Measurements from ENCODE around the gene ENAH. TPM values are rescaled to one million over a fixed set of nuclear protein-coding genes. Genes with fewer than 3 reads are reported as not detected.

Gene ENAH
- total and polyA plus RNA-seq, 2 donors (not counting 1 experiment from before 2014, with no cell fraction given): 85.0 to 210 TPM

DNA sequence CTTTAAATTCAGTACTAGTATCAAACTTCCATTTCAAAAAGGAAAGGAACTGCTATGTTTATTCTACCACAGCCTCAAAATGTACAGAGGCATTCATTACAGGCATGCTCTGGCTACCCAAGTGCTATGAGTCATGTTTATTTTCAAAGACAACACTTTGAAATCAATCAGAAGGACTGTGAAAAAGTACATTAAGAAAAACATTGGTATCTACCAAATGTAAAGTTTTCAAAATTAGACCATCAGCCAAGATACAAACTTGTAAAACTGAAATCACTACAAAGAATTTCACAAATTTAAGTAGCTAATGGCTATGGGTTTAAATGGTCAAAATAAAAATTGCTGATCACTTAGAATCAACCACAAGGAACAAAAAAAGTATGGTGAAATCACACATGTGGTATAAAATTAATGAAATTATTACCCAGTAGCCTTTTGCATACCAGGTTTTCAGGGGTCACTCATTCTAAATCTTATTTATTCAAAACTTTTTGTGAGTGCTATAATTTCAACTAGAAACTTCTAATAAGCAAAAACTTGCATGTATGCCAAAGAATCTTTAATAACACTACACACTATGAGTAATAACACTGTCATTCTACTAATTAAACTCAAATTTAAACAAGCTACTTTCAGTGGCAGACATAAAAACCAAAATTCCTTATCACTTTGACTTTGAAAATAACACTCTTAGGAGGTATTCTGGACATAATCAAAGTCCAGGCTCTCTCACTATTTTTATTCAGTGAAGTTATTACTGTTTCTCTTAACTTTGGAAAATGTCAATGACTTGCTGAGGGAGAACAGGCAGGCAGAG, 49.2 kb downstream of the ENAH start:
- H3K9me3 ChIP-seq (ENCODE audit: control insufficient read depth, insufficient read depth, low read depth, low read length): no peaks in the 10 kb centered on the region
- peaks cover 8% of the 10 kb centered on the region for H3K4me1 ChIP-seq (ENCODE audit: control insufficient read depth, extremely low read depth, insufficient read depth, low read length)
- no peaks in the 10 kb centered on the region for H3K36me3 ChIP-seq (ENCODE audit: control insufficient read depth, insufficient read depth, low read length)
- peaks cover 65% of the 10 kb centered on the region for H3K79me2 ChIP-seq (ENCODE audit: control insufficient read depth, insufficient read depth, low read length)
- no peaks in the 10 kb centered on the region for H4K20me1 ChIP-seq (ENCODE audit: control insufficient read depth, extremely low read depth, insufficient read depth, low read length)
- no peak overlapping the region for H2AFZ ChIP-seq (ENCODE audit: low read length)
- H3K4me2 ChIP-seq (ENCODE audit: extremely low read depth, insufficient read depth, low read length): peak overlapping the region; percentile 17
- H3K27ac ChIP-seq (ENCODE audit: insufficient read depth, low read length): no peak overlapping the region
- H3K9ac ChIP-seq (ENCODE audit: insufficient read depth, low read length): no peak overlapping the region
- no peaks in the 10 kb centered on the region for H3K27me3 ChIP-seq (ENCODE audit: control insufficient read depth, insufficient read depth, low read length)
- DNase-seq (ENCODE audit: low read depth in 2 of 2): peak; percentile 78
- no peak for TF ChIP-seq EZH2 (IDR thresholded peaks at IDR 0.05; ENCODE audit: low read length, missing control alignments)
- TF ChIP-seq, protein P1, sequence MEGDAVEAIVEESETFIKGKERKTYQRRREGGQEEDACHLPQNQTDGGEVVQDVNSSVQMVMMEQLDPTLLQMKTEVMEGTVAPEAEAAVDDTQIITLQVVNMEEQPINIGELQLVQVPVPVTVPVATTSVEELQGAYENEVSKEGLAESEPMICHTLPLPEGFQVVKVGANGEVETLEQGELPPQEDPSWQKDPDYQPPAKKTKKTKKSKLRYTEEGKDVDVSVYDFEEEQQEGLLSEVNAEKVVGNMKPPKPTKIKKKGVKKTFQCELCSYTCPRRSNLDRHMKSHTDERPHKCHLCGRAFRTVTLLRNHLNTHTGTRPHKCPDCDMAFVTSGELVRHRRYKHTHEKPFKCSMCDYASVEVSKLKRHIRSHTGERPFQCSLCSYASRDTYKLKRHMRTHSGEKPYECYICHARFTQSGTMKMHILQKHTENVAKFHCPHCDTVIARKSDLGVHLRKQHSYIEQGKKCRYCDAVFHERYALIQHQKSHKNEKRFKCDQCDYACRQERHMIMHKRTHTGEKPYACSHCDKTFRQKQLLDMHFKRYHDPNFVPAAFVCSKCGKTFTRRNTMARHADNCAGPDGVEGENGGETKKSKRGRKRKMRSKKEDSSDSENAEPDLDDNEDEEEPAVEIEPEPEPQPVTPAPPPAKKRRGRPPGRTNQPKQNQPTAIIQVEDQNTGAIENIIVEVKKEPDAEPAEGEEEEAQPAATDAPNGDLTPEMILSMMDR (conservative IDR thresholded peaks at IDR 0.05 in 1 of 2, IDR thresholded peaks at IDR 0.05 in 1 of 2; ENCODE audit: low read depth in 1 of 2, low read length in 2 of 2): no peak
- peak overlapping the region in 1 of 4 experiments; percentile 16 for H3K4me3 ChIP-seq (replicated peaks in 1 of 4; ENCODE audit: control extremely low read depth in 1 of 4, insufficient read depth in 1 of 4, low read depth in 3 of 4, low read length in 4 of 4)

DNA sequence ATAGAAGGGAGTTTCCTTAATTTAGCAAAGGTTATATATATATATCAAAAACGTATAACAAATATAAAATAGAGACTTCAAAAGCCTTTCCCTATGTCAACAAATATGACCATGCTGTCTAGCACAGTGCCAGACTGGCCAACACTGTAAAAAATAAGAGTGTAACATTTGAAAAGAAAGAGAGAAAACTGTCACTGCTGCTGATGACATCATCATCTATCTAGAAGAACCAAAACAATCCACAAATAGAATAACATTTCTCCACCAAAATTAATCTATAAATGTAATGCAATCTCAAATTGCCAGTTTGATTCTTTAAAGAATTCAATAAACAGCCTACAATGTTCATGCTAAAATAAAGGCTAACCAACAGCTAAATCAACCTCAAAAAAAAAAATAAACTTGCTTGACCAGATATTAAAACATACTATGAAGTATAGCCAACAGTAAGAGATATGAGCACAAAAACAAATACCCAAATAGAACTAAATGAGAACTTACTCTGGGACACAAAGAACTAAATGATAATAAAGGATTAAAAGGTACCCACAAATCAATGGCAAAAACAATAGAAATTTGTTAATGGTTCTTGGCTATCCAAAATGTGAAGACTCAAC, 50.2 kb downstream of the ENAH start:
- Histone ChIP-seq H3K79me2 (ENCODE audit: control insufficient read depth, insufficient read depth, low read length) (peaks cover 59% of the 10 kb centered on the region), H3K27me3 (ENCODE audit: control insufficient read depth, insufficient read depth, low read length) (no peaks in the 10 kb centered on the region), H3K4me2 (ENCODE audit: extremely low read depth, insufficient read depth, low read length) (no peak overlapping the region), H3K9ac (ENCODE audit: insufficient read depth, low read length) (no peak overlapping the region), H2AFZ (ENCODE audit: low read length) (no peak overlapping the region), H3K4me1 (ENCODE audit: control insufficient read depth, extremely low read depth, insufficient read depth, low read length) (peaks cover 8% of the 10 kb centered on the region), H3K36me3 (ENCODE audit: control insufficient read depth, insufficient read depth, low read length) (no peaks in the 10 kb centered on the region), H3K4me3 (replicated peaks in 1 of 4; ENCODE audit: control extremely low read depth in 1 of 4, insufficient read depth in 1 of 4, low read depth in 3 of 4, low read length in 4 of 4) (no peak overlapping the region), H3K27ac (ENCODE audit: insufficient read depth, low read length) (no peak overlapping the region), H3K9me3 (ENCODE audit: control insufficient read depth, insufficient read depth, low read depth, low read length) (no peaks in the 10 kb centered on the region), H4K20me1 (ENCODE audit: control insufficient read depth, extremely low read depth, insufficient read depth, low read length) (no peaks in the 10 kb centered on the region)
- no peak for DNase-seq (ENCODE audit: low read depth in 2 of 2)
- TF ChIP-seq EZH2 (IDR thresholded peaks at IDR 0.05; ENCODE audit: low read length, missing control alignments): no peak
- TF ChIP-seq, protein P1 (conservative IDR thresholded peaks at IDR 0.05 in 1 of 2, IDR thresholded peaks at IDR 0.05 in 1 of 2; ENCODE audit: low read depth in 1 of 2, low read length in 2 of 2): no peak

DNA sequence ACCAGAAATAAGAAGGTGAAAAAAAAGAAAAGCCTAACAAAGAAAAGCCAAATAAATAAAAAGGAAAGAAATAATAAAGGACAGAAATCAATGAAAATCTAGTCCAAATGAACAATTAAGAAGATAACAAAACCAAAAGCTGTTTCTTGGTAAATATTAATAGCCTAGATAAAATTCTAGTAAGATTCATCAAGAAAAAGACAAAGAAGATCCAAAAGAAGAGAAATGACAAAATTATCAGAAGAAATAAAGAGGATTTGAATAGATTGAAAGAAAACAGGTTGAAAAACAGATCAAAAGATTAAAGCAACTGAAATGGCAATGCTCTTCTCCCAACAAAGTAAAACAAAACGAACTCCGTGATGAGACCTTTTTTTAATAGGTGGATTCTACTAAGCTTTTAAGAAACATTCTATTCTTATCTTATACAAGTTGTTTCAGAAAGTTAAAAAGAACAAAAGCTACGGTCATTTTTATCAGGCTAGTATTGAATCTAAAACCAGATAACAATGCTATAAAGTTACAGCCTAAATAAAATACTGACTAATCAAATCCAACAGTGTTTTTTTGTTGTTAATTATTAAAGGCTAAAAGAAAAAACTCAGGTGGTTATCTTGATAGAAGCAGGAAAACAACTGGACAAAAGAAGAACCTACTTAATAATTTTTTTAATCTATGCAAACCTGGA, 50.9 kb downstream of the ENAH start:
- TF ChIP-seq, protein P1 (conservative IDR thresholded peaks at IDR 0.05 in 1 of 2, IDR thresholded peaks at IDR 0.05 in 1 of 2; ENCODE audit: low read depth in 1 of 2, low read length in 2 of 2): no peak
- TF ChIP-seq EZH2 (IDR thresholded peaks at IDR 0.05; ENCODE audit: low read length, missing control alignments): no peak
- no peak for DNase-seq (ENCODE audit: low read depth in 2 of 2)
- no peak overlapping the region for H3K9ac ChIP-seq (ENCODE audit: insufficient read depth, low read length)
- H3K9me3 ChIP-seq (ENCODE audit: control insufficient read depth, insufficient read depth, low read depth, low read length): no peaks in the 10 kb centered on the region
- no peak overlapping the region for H3K4me2 ChIP-seq (ENCODE audit: extremely low read depth, insufficient read depth, low read length)
- H3K27ac ChIP-seq (ENCODE audit: insufficient read depth, low read length): no peak overlapping the region
- H2AFZ ChIP-seq (ENCODE audit: low read length): no peak overlapping the region
- H4K20me1 ChIP-seq (ENCODE audit: control insufficient read depth, extremely low read depth, insufficient read depth, low read length): no peaks in the 10 kb centered on the region
- no peak overlapping the region for H3K4me3 ChIP-seq (replicated peaks in 1 of 4; ENCODE audit: control extremely low read depth in 1 of 4, insufficient read depth in 1 of 4, low read depth in 3 of 4, low read length in 4 of 4)
- no peaks in the 10 kb centered on the region for H3K36me3 ChIP-seq (ENCODE audit: control insufficient read depth, insufficient read depth, low read length)
- peaks cover 55% of the 10 kb centered on the region for H3K79me2 ChIP-seq (ENCODE audit: control insufficient read depth, insufficient read depth, low read length)
- H3K27me3 ChIP-seq (ENCODE audit: control insufficient read depth, insufficient read depth, low read length): no peaks in the 10 kb centered on the region
- H3K4me1 ChIP-seq (ENCODE audit: control insufficient read depth, extremely low read depth, insufficient read depth, low read length): peaks cover 8% of the 10 kb centered on the region

Data from fibroblast of lung (primary cell).